HEK293T (cell line): Measurements from ENCODE around the gene PACRG.

ENCODE experiments used
- CTCF ChIA-PET: fragments of 350-600 bp; formaldehyde crosslinking; extraction: SDS; loops from one replicate; lab custom pipeline; 2021; ENCODE audit warnings: antibody characterized with exemption, inconsistent platforms; lab: Yijun Ruan, JAX
- POLR2A ChIA-PET: fragments of 350-600 bp; formaldehyde crosslinking; extraction: SDS; loops from one replicate; lab custom pipeline; 2020; ENCODE audit warnings: antibody characterized with exemption, inconsistent platforms; lab: Yijun Ruan, JAX
- DNase-seq: peaks from one replicate; pipeline ENCODE4 v3.0.0; 2012; ENCODE audit warnings: mixed read lengths; ENCODE audit errors: extremely low spot score
- ARNT ChIP-seq: fragments of 450-650 bp; IDR thresholded peaks from 2 replicates; pipeline ENCODE4 v1.6.1; 2017; ENCODE audit warnings: mild to moderate bottlenecking
- BHLHE40 ChIP-seq: fragments of 450-650 bp; IDR thresholded peaks from 2 replicates; pipeline ENCODE4 v1.6.1; 2016; ENCODE audit warnings: mild to moderate bottlenecking, moderate library complexity, borderline replicate concordance
- CTBP1 ChIP-seq: fragments of 450-650 bp; IDR thresholded peaks from 2 replicates; pipeline ENCODE4 v1.6.1; 2016; ENCODE audit warnings: borderline replicate concordance
- ELF4 ChIP-seq: fragments of 450-650 bp; IDR thresholded peaks from 2 replicates; pipeline ENCODE4 v1.6.1; 2017; ENCODE audit warnings: antibody characterized with exemption
- FOXA1 ChIP-seq: fragments of 450-650 bp; IDR thresholded peaks from 2 replicates; pipeline ENCODE4 v1.6.1; 2016; ENCODE audit warnings: mild to moderate bottlenecking
- FOXK2 ChIP-seq: fragments of 450-650 bp; IDR thresholded peaks from 2 replicates; pipeline ENCODE4 v1.6.1; 2016; ENCODE audit warnings: mild to moderate bottlenecking
- FOXM1 ChIP-seq: fragments of 450-650 bp; IDR thresholded peaks from 2 replicates; pipeline ENCODE4 v1.6.1; 2017; ENCODE audit warnings: mild to moderate bottlenecking, borderline replicate concordance
- HDGF ChIP-seq: fragments of 450-650 bp; IDR thresholded peaks from 2 replicates; pipeline ENCODE4 v1.6.1; 2017; ENCODE audit warnings: antibody characterized with exemption, borderline replicate concordance
- L3MBTL2 ChIP-seq: fragments of 450-650 bp; conservative IDR thresholded peaks from 2 replicates; pipeline ENCODE4 v1.6.1; 2016; ENCODE audit warnings: mild to moderate bottlenecking
- LEF1 ChIP-seq: fragments of 450-650 bp; IDR thresholded peaks from 2 replicates; pipeline ENCODE4 v1.6.1; 2017; ENCODE audit warnings: mild to moderate bottlenecking, borderline replicate concordance
- NFRKB ChIP-seq: fragments of 450-650 bp; IDR thresholded peaks from 2 replicates; pipeline ENCODE4 v1.6.1; 2016; ENCODE audit warnings: mild to moderate bottlenecking, moderate library complexity
- SP1 ChIP-seq: fragments of 450-650 bp; IDR thresholded peaks from 2 replicates; pipeline ENCODE4 v1.6.1; 2017
- SUZ12 ChIP-seq: fragments of 450-650 bp; IDR thresholded peaks from 2 replicates; pipeline ENCODE4 v1.6.1; 2016; ENCODE audit warnings: mild to moderate bottlenecking
- TARDBP ChIP-seq: fragments of 450-650 bp; IDR thresholded peaks from 2 replicates; pipeline ENCODE4 v1.6.1; 2016
- ZNF384 ChIP-seq: fragments of 450-650 bp; IDR thresholded peaks from 2 replicates; pipeline ENCODE4 v1.6.1; 2016
- TF ChIP-seq, protein P1 (sequence below): fragments of 450-650 bp; IDR thresholded peaks from 2 replicates; pipeline ENCODE4 v1.6.1; 2016

Gene PACRG

GRCh38 chr6:163239572-163240340 is 512.0 kb downstream of the PACRG start:
- ChIA-PET CTCF (no interaction called here), POLR2A (no interaction called here)
- no peak for DNase-seq
- TF ChIP-seq ZNF384, result no peak
- no peak for TF ChIP-seq ELF4
- TF ChIP-seq NFRKB, result no peak
- TF ChIP-seq FOXM1, result no peak
- TF ChIP-seq, protein P1, sequence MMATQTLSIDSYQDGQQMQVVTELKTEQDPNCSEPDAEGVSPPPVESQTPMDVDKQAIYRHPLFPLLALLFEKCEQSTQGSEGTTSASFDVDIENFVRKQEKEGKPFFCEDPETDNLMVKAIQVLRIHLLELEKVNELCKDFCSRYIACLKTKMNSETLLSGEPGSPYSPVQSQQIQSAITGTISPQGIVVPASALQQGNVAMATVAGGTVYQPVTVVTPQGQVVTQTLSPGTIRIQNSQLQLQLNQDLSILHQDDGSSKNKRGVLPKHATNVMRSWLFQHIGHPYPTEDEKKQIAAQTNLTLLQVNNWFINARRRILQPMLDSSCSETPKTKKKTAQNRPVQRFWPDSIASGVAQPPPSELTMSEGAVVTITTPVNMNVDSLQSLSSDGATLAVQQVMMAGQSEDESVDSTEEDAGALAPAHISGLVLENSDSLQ, result no peak
- no peak for TF ChIP-seq FOXA1
- no peak for TF ChIP-seq TARDBP
- TF ChIP-seq SUZ12, result no peak
- no peak for TF ChIP-seq LEF1
- no peak for TF ChIP-seq ARNT
- no peak for TF ChIP-seq SP1
- TF ChIP-seq HDGF, result no peak
- TF ChIP-seq FOXK2, result no peak
- TF ChIP-seq L3MBTL2, result no peak

GRCh38 chr6:163240556-163240955 is 512.8 kb downstream of the PACRG start:
- no peak for TF ChIP-seq SUZ12
- TF ChIP-seq HDGF, result no peak
- no peak for TF ChIP-seq FOXA1
- no peak for TF ChIP-seq SP1
- no peak for TF ChIP-seq LEF1
- no peak for TF ChIP-seq L3MBTL2
- TF ChIP-seq FOXK2, result no peak
- TF ChIP-seq TARDBP, result no peak
- TF ChIP-seq ELF4, result no peak
- TF ChIP-seq CTBP1, result no peak
- TF ChIP-seq FOXM1, result no peak
- ChIA-PET POLR2A (no interaction called here), CTCF (no interaction called here)
- DNase-seq, result no peak

DNA sequence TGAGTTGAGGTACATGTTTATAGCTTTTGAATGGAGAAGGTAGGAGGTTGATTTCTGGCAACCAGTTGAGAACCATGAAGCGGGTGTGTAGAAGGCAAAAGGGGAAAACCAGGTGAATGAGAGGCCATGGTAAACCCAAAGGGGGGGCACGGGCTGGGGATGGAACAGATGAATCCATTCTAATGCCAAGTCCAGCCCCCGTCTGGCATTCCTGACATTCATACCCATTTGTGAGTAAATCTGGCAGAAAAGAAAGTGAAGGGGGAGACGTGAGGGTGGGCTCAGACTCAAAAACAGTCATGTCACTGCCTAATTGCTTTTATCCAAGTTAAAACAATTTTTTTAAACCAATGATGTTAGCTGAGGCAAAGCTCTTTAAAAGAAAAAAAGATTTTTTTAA is 513.9 kb downstream of the PACRG start:
- ChIA-PET CTCF (no interaction called here), POLR2A (no interaction called here)
- TF ChIP-seq L3MBTL2, result no peak
- no peak for TF ChIP-seq FOXK2
- TF ChIP-seq TARDBP, result no peak
- no peak for TF ChIP-seq FOXM1
- no peak for TF ChIP-seq LEF1
- TF ChIP-seq NFRKB, result no peak
- no peak for TF ChIP-seq FOXA1
- TF ChIP-seq, protein P1, result no peak
- no peak for TF ChIP-seq HDGF
- no peak for TF ChIP-seq CTBP1
- TF ChIP-seq ELF4, result no peak
- no peak for TF ChIP-seq ARNT
- TF ChIP-seq BHLHE40, result no peak
- TF ChIP-seq ZNF384, result no peak
- TF ChIP-seq SP1, result no peak
- TF ChIP-seq SUZ12, result no peak

GRCh38 chr6:163243083-163243482 is 515.3 kb downstream of the PACRG start:
- TF ChIP-seq FOXK2 (no peak), HDGF (no peak), SP1 (no peak), SUZ12 (no peak), TARDBP (no peak), ZNF384 (no peak), LEF1 (no peak), L3MBTL2 (no peak), NFRKB (no peak)
- TF ChIP-seq, protein P1, result no peak
- CTCF ChIA-PET, result no interaction called here
- POLR2A ChIA-PET, result no interaction called here
- no peak for DNase-seq

More for the DNA sequence above, 513.9 kb downstream of the PACRG start:
- DNase-seq, result no peak

DNA sequence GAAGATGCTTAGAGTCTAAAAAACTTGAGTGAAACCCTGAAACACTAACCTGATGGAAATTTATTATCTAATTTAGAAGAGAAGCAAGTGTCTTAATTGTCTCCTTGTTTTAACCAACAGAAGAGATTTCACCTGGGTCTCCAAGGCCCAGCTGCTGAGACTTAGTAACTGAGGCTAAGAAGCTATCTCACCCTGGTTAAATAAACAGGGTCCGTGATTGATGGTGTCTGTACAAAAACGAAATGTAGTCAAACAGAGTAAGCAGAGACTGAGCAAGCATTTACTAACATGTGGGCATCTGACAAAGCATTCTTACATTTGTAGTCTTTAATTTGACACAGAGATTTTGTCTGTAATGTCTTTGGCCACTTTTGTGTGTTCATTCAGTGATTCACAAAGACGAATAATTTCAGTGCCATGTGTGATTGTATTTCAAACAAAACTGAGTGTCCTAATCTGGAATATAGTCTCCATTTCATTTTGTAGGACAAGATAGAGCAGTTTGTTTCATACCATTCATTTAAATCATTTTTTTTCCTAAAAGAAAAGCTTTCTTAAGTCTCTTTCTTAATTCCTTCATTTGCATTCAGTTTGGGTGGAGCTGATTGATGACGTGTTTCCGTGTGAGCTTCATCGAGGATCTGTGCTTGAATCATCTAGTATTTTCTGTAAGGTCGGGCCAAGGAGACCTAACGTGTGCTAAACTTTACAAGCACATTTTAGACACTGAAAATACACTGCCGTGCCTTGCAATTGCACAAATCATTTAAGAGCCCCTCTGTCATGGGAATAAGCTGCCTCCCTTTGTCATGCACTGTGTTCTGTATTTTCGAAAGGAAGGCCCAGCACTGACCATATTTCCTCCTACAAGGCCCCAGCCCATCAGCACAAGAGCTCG is 516.2 kb downstream of the PACRG start:
- no peak for TF ChIP-seq ZNF384
- TF ChIP-seq ARNT, result no peak
- ChIA-PET CTCF (no interaction called here), POLR2A (no interaction called here)
- no peak for DNase-seq

DNA sequence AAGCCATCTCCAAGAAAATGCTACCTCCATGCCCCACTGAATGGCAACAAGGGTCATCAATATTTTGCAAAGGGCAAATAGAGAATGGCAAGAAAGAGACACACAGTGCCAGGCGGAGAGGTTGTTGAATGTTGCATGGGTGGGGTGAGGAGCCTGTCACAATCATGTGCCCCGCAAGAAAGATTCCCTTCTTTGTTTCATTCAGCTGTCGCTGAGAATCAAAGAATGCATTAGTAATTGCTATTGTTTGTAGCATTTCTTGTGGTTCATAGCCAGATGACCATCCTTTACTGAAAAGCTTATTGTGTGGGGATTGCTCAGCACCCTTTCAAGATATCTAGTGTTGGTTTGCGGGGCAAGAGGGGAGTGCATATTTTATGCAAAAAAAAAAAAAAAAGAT is 520.3 kb downstream of the PACRG start:
- ChIA-PET POLR2A (no interaction called here), CTCF (no interaction called here)
- no peak for DNase-seq
- no peak for TF ChIP-seq ZNF384
